GM21360 (cell line): ENCODE data around the gene OSBP.
A peak's percentile ranks its signal among the peaks of the same experiment; 100 is the strongest.
"Not testable (repeated sequence)": the region's sequence is repeated elsewhere in the genome, so short reads cannot be mapped to it uniquely, and the experiment has no call there.

ENCODE experiments used
- ATAC-seq: cut with Tn5 transposase; IDR thresholded peaks from one replicate; pipeline ENCODE4 v1.9.1; 2021; ENCODE audit warnings: mild to moderate bottlenecking, moderate library complexity; ENCODE audit not compliant: unreplicated experiment

Gene OSBP, protein sequence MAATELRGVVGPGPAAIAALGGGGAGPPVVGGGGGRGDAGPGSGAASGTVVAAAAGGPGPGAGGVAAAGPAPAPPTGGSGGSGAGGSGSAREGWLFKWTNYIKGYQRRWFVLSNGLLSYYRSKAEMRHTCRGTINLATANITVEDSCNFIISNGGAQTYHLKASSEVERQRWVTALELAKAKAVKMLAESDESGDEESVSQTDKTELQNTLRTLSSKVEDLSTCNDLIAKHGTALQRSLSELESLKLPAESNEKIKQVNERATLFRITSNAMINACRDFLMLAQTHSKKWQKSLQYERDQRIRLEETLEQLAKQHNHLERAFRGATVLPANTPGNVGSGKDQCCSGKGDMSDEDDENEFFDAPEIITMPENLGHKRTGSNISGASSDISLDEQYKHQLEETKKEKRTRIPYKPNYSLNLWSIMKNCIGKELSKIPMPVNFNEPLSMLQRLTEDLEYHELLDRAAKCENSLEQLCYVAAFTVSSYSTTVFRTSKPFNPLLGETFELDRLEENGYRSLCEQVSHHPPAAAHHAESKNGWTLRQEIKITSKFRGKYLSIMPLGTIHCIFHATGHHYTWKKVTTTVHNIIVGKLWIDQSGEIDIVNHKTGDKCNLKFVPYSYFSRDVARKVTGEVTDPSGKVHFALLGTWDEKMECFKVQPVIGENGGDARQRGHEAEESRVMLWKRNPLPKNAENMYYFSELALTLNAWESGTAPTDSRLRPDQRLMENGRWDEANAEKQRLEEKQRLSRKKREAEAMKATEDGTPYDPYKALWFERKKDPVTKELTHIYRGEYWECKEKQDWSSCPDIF

DNA sequence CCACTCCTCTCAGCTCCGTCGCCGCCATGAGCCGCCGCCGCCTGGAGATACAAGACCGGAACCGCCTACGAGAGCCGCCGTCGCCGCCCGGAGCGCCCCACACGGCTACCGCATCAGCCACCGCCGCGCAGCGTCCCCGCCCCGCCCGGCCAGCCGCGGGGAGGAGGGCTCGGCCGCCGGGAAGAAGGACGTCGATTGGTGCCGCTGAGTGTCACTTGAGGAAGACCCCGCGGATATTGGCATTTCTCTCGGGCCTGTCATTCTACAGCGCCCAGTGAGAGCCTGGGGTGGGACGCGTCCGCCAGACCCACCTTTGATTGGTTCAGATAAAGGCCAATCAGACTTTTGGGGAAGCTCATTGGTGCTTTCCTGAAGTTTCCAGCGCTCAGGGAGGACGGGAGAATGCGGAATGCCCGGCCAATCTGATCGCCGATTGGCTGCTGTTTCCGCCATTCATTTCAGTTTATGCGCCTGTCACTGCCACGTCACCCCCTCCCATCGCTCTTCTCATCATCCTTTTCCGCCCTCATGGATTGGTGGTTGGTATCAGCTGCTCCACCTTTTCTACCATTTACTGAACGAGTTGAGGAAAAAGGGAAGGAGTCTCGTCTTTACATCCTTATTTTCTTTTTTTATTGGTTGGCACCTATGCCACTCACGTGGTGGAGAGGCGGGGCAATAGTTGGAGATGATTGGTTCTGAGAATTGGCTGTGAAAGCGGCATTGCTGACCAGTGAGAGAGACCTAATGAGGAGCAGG lies at the start of gene OSBP:
TSS of gene OSBP (minus strand) at position 138 of the 759 bp plus-strand sequence. CDS start at position 28, 110 bp downstream.
- peak; percentile 84 for ATAC-seq

GRCh38 chr11:59660621-59661020 lies 45.0 kb upstream of the OSBP start:
- no peak for ATAC-seq

DNA sequence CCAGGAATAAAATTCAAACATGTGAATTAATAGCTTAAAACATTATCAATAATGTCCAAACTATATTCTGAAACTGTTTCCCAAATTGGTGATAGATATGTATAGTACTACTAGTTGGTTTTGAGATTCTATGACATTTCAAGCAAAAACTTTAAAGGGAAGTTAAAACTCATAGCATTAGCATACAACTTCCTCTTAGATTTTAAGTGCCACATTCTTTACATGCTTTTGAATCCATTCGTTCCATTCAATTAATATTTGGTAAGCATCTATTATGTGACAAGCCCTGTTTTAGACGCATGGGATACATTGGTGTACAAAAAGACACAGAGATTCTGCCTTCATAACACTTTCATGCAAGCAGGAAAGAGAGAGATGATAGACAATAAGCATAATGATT lies 44.4 kb upstream of the OSBP start:
- no peak for ATAC-seq

GRCh38 chr11:59658036-59658435 lies 42.5 kb upstream of the OSBP start:
- ATAC-seq: no peak

DNA sequence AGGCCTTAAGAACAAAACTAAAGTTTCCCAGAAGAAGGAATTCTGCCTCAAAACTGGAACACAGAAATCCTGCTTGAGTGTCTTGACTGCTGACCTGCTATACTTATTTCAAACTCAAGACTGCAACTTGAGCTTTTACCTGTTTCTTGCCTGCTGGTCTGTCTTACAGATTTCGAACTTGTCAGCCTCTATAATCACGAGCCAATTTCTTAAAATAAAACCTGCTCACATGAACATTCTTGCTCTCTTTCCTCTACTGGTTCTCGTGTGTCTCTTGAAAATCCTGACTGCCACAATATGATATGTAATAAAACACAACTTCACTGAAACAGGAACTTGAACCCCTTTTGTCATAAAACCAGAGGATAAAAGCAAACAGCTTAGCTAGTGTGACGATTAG lies 39.3 kb upstream of the OSBP start:
- no peak for ATAC-seq

DNA sequence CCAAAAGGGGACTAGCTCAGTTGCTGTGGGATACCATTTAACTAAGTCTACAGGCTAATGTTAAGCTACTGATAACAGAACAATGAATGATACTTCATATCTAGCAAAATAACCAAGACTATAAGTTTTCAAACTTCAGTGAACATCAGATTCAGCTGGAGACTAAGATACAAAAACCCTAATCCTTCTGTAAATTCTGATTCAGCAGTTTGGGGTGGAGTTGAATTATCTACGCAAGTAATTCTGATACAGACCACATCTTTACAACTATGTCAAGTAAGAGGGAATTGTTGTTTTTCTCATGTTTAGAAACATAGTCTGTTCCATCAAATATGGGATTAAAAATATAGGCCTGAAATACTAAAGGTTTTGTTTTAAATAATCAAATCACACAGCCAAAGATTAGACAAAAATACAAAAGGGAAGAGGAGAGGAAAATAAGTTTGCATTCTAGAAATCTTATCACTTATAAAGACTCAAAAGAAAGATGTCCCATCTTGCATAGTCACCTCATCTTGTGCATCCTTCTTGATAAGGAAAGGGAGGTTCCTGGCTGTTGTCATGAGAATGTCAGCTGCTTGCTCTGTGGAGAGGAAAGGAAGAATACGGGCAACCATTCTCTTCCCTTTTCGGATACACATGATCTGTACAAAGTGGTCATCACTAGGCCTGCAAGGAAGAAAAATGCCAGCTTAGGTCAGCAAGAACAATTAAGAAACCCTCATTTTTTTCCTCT lies 31.8 kb upstream of the OSBP start:
- ATAC-seq: no peak

- ATAC-seq: no peak
Measured at GRCh38 chr11:59644528-59644927, 29.0 kb upstream of the OSBP start.

GRCh38 chr11:59643390-59643789 lies 27.8 kb upstream of the OSBP start:
- no peak for ATAC-seq

DNA sequence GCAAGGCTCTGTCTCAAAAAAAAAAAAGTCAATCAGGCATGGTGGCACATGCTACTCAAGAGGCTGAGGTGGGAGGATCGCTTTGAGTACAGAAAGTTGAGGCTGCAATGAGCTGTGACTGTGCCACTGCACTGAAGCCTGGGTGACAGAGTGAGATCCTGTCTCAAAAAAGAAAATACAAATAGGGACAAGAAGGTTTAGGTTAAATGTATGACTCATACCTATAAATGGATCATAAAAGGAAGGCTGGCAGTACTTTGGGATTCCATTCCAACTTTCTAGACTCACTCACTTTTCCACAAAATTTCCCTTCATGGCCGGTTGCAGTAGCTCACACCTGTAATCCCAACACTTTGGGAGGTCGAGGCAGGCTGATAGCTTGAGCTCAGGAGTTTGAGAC lies 25.6 kb upstream of the OSBP start:
- ATAC-seq: no peak

GRCh38 chr11:59630493-59630892 lies 14.9 kb upstream of the OSBP start:
- no peak for ATAC-seq

DNA sequence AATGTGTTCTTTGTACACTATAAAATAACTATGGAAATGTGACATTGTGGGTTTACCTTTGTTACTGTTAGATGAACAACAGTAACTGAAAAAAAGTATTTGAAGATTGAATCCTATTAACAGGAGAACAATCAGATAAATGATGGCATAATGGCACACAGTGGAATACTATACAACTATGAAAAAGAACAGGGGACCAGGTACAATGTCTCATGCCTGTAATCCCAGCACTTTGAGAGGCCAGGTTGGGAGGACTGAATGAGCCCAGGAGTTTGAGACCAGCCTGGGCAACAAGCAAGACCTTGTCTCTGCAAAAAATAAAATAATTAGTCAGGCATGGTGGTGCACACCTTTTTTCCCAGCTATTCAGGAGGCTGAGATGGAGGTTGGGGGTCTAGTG lies 14.4 kb upstream of the OSBP start:
- ATAC-seq: no peak

DNA sequence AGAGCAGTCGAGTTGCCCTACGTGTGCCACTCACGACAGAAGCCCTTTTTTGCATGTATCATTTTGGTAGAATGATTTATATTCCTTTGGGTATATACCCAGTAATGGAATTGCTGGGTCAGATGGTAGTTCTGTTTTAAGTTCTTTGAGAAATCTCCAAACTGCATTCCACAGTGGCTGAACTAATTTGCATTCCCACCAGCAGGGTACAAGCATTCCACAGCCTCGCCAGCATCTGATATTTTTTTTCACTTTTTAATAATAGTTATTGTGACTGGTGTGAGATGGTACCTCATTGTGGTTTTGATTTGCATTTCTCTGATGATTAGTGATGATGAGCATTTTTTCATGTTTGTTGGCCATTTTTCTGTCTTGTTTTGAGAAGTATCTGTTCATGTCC lies 11.4 kb upstream of the OSBP start:
- not testable (repeated sequence) for ATAC-seq

- no peak for ATAC-seq
Measured at GRCh38 chr11:59625703-59626102, 10.1 kb upstream of the OSBP start.

DNA sequence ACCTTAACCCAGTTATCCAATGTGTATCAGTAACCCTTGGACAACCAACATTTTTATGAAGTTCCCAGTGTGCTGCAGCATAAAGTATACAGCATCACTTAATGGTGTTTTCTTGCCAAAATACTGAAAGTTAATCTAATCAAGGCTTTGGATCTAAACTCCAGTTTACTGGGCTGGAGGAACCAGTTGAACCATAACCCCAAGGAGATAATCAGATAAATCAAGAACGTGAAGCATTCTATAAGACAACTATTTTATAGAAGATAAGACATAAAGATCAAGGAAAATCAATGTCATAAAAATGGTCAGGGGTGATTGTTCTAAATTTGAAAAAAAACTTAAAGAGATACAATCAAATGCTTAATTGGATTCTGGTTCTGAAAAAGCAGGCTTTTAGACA lies 2.3 kb upstream of the OSBP start:
- no peak for ATAC-seq

- no peak for ATAC-seq
Measured at GRCh38 chr11:59616396-59616982, 915 bp upstream of the OSBP start.

- ATAC-seq: peak; percentile 6
Measured at GRCh38 chr11:59615120-59615636, 396 bp downstream of the OSBP start.

- no peak for ATAC-seq
Measured at GRCh38 chr11:59614277-59615119, 1.1 kb downstream of the OSBP start.

DNA sequence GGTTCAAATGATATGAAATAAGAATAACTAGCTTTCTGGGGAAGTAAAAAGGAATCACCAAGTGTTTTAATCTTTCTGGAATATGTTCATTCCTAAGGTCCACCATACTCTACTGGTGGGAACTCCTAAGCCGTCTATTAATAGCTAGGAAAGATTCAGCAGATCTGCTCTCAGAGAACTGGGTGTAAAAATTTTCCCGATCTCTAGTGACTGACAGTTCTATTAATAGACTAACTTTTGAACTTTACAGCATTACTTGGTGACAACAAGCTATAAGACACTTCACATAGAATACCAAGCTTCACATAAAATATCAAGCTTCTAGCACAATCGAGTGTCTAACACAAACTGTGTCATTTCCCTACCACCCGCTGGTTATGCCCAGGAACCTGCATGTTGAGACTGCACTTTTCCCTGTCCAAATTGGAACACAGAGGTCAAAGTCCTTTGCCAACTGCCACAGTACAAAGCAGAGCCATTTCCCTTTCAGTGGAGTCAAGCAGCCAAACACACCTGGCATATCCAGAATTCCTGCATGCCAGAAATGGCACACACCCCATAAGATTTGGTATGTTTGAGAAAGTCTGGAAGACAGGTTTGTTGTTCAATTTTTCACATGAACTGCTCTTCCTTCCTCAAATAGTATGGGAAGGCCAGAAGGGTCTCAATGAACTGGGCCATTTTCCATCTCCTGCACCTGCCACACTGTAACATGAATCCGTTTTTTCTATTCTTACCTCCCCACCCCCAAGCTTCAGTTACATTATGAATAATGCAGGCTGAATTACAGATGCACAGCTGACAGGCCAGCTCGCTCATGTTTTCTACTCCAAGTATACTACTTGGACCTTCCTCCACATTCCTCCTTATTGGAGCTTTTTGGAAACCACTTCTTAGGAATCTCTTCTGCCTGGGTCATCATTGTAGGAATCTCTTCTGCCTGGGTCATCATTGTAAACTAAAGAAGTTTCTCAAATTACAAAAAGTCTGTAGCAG lies 3.7 kb downstream of the OSBP start:
- ATAC-seq: no peak
